Stimulated activated CD8-positive, alpha-beta memory T cell treated with anti-CD3 and anti-CD28 coated beads, Interleukin-4, amount 100 ng/mL, for 48 hours (primary cell): ENCODE data around the gene SLC22A23.

Experiments used
- DNase-seq: peaks from one replicate; pipeline ENCODE4 v3.0.0-alpha.2; 2020

Gene SLC22A23

DNA sequence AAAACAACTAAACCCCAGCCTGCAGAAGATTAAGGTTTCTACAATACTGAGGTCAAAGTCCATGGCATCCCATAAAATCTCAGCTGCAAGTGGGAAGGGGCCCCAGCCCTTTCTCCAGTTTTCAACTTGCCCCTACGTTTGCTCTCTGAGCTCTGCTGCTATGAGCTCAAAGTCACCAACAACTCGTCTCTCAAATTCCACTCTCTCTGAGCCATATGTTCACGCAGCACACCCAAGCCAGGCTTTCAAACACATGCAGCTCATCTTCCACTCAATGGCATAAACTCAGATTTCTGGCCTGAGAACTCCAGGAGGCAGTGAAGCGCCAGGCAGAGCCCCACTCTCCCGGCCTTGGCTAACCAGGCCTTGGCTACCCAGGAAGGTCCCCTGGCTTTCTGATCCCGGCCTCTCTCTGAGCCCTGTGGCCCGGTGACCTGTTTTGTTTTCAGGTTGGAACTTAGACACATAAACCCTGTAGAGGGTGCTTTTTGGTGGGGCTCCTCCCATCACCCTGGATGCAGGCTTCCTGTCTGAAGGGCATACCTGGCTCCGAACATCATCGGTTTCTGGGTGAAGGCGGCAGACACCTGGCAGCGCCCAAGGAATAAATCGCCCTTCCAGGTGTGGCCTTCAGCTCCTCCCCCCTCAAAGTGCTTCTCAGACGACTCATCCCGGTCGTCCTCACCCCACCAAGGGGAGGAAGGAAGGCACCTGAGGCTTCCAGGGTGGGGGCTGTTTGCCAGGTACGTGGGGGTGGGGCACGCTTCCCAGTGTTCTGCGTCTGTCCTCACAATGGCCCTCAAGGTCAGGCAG is 12.4 kb downstream of the SLC22A23 start:
- no peak for DNase-seq

DNA sequence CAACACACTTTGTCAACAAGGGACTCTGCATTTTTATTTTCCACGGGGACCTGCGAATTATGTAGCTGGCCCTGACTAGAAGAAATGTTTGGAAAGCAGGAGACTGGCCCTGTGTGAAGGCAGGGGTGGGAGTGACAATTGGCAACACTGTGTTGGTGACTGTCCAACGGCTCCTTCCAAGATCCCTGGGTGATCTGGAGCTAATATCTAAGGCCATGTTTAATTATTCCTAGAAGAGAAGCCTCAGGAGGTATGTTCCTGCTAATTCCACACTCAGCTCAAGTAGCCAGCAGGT is 13.7 kb downstream of the SLC22A23 start:
- DNase-seq: no peak

DNA sequence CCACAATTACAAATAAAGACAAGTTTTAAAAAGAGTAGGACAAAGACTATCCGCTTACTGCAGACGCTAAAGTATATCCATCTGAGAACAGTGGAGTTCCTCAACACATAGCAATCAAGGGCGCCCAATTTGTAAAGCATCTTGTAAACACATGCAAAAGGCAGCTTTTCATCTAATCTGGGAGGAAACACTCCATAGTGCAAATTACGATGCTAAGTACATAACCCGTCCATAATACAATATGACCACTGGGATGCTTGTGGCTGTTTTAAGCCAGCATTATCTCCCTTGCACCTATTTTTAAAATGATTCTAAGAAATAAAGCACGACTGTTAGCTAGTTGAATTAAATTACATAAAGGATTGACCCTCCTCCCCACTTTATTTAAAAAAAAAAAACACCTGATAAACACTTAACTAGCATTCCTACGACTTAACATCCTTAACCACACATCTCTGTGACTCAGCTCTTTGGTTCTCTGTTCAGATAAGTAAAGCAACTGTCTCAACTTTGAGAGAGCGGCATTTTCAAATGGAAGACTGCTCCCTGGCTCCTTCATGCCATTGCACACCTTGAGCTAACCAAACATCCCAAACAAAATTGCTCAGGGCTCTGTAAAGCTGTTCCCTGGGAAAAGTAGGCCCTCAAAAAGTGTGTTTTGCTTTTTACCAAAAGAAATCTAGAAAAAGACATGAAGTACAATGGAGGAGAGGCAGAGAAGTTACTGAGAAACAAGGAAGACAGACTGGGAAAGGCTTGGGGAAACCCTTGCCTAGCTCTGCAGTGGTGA is 14.2 kb downstream of the SLC22A23 start:
- DNase-seq: no peak

DNA sequence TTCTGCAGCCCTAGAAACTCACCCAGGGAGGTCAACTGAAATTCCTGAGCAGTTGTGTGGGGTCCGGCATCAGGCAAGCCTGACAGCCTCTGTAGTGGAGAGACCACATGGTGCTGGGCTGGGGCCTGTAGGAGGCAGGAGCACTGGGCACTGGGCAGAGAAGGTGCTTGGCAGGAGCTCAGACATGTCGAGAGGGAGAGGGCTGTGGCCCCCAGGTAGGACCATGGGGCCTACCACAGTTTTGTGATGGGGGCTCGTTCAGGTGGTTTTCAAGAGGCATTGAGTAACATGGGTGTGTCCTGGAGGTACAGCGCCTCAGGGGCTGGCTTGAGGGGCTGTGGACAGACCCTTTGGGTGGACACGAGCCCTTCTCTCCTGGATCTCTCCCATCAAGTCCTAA is 15.9 kb downstream of the SLC22A23 start:
- DNase-seq: no peak

DNA sequence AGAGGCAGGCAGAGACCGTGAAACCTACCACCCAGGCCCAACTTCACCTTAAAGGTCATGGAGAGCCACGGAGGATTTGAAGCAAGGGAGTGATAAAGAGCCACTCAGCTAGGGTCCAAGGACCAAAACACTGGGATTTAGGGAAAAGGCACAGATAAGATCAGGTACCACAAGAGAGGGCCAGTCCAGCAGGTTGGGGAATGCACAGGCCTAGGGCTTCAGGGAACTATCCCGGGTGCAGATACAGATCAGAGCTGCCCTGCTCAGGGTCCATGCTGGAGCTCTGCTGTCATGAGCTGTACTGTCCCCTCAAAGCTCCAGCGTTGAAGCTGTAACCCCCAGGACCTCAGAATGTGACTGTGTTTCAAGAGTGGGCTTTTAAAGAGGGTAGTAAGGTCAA is 16.9 kb downstream of the SLC22A23 start:
- DNase-seq: no peak

DNA sequence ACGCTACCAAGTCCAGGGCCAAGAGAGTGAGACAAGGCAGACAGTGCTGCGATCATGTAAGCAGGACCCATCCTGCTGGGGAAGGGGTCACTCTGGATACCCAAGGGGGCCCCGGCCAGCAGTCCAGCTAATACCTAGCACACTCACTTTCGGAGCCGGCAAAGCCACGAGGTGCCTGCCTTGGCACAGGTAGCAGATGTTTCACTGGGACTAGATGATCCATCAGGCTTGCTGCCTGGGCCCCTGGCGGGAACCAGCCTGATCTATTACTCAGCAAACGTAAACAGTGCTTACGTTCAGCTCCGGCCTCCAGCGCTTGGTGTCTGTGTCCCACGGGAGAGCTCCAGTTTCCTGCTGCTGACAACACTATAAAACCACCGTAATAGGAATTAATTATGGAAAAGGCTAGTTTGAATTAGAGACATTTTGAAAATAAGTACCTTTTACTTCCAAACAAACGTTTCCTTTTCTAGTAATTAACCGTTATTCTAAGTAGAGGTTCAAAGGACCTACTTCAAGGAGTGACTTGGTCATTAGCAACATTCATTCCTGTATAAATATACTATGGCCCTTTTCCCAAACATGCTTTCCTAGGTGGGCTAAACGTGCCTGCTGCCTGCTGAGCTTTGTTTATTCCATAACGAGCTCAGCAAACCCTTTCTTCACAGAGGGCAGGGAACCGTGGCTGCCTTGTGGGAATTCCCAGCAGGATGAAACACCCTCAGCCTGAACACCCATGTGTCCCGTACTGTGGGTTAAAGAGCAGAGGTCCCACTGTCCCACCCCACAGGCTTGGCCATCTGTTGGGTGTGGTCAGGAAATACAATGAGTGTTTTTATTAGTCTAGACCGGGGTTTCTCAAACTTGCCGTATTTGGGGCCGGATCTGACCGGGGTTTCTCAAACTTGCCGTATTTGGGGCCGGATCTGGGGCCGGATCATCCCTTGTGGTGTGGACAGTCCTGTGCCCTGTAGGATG is 18.4 kb downstream of the SLC22A23 start:
- DNase-seq: no peak

DNA sequence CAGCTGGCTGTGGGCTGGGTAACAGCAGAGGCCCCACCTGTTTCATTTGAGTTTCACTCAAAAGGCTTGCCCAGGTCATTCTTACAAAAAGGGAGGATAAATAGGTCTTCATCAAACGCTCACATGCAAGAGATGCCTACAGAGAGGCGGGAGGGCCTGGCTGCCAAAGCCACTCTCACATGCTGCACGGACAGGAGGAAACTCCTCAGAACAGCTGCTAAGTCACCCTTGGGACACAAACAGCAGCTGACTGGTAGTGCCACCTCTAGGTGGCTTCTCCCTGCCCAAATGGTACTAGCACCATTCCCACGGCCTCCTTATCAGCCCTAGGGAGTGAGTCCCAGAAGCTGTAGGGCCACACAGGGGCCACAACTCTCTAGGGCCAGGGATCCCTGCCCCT is 23.8 kb downstream of the SLC22A23 start:
- DNase-seq: no peak

DNA sequence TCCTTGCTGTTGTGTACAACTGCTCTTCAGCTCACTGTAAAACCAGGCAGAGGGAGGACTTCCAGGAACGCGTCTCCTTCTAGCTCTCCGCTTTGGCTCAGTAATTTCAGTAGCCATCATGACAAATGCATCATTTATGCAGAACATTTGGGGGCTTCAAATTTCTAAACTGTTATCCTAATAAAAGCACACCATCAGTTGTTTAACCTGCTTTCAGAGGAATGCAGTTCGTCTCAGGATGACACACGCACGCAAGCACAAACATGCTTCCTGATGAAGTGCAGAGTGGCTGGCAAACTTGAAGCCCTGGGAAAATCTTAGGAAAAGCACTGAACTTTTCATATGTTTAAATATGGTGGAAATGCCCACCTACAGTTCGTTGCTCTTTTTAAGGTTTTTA is 24.4 kb downstream of the SLC22A23 start:
- DNase-seq: no peak

DNA sequence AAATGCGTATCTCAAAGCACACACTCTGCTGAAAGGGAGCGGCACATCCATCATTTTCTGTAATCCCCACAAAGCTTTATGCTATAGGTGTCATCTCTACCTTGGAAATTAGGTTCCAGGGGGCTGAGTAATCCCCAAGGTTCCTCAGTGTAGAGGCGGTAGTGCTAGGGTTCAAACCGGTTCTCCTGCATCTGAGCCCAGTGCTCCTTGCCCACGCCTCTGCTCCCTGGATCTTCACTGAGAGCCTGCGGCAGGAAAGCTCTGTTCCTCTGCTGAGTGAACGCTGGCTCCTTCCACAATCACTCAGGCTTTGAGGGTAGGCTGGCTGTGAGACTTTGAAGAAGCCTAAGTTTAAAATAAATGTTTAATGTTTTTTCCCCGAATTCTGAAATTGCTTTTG is 24.9 kb downstream of the SLC22A23 start:
- no peak for DNase-seq

DNA sequence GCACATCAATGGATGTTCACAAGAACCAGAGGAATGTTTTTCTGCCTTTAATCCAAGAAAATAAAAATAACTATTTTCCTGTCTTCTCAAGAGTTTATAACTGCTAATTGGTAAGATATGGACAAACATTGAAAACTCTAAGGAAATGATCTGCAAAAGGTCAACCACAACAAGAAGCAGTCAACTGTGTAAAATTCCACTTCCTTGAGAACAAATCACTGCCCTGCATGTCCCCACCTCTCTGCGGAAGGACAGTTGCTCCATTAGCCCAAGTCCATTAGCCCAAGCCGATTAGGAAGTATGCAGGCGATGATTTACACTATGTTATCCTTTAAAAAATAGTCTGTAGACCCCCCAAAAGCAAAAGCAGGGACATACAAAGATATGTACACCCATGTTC is 27.6 kb downstream of the SLC22A23 start:
- DNase-seq: no peak

DNA sequence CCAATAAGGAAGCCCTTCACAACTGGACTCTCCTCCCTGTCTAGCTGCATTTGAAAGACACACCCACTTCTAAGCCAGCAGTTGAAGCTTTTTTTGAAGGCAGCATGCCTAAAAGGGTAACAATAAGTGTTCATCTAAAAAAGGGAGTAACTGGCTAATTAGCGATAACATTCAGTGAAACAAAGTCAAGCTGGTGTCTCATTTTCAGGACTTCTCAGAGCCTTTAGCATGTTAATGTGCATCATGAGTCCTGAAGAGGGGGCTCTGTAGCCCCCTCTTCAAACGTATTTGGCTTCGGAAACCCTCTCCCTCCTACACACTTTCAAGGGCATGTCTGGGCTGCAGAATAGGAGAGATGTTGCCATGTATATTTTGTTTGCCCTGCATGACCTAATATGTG is 28.1 kb downstream of the SLC22A23 start:
- no peak for DNase-seq

DNA sequence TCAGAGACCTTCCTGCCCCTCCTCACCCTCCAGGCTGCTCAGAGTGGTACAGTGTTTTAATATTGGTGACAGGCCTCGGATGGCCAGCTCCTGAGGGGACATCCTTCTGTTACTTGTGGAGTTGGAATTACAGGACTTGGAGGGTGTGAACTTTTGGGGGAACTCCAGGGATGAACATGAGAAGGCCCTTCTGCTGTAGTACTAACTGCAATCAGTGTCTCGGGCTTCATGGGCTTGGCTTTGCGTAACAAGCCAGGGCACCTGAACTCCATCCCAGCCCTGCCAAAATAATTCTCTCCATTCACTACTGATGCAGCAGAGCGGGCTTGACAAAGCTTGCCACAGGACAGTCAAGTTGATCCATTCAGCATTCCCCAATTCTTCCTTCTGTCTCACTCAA is 28.6 kb downstream of the SLC22A23 start:
- DNase-seq: no peak

DNA sequence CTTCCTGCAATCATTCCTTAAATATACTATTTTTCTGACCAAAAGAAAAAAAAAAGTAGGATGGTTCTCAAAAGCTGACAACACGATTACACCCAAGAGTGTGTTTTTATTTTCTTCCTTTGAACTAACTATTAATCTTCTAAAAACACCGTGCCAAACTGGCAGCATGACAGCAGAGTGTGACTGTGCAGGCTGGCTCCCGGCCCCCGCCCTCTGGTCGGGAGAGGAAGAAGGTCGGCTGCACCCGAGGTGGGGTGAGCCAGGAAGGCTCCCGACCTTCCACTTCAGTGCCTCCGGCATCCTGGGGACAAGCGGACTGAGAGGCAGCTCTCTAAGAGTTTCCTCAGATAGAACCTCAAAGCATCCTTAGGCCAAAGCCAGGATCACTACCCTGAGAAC is 29.2 kb downstream of the SLC22A23 start:
- DNase-seq: no peak

DNA sequence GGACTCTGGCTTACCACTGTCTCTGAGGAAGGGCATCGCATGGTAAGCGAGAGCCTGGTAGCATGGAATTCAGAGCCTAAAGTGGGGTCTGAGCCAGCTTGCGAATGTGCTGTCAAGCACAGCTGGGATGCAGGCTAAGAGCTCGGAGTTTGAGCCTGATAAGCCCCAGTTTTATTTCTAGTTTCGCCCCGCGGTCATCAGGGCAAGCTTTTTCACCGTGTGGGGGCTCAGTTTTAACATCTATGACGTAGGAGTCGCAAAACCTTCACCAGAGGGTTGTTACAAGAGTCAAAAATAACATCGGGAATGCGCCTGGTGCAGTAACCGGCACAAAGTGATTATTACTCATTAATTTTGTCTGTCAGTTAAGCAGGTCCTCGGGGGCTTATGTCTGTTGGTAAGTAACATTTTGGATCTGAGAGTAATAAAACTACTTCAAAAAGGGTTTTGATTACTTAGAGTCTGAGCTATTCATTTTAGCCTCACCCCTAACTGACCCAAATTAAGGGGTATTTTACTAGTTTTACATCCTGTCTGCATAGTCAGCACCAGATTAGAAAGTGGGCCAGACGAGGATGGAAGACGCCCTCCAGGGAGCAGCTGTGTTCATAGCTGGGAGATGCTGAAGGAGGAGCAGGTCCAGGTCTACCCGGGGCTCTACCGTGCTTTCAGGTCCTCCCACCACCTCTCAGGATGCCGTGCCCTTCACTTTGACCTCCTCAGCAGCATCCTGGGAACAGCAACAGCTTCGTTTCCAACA is 29.7 kb downstream of the SLC22A23 start:
- DNase-seq: no peak

DNA sequence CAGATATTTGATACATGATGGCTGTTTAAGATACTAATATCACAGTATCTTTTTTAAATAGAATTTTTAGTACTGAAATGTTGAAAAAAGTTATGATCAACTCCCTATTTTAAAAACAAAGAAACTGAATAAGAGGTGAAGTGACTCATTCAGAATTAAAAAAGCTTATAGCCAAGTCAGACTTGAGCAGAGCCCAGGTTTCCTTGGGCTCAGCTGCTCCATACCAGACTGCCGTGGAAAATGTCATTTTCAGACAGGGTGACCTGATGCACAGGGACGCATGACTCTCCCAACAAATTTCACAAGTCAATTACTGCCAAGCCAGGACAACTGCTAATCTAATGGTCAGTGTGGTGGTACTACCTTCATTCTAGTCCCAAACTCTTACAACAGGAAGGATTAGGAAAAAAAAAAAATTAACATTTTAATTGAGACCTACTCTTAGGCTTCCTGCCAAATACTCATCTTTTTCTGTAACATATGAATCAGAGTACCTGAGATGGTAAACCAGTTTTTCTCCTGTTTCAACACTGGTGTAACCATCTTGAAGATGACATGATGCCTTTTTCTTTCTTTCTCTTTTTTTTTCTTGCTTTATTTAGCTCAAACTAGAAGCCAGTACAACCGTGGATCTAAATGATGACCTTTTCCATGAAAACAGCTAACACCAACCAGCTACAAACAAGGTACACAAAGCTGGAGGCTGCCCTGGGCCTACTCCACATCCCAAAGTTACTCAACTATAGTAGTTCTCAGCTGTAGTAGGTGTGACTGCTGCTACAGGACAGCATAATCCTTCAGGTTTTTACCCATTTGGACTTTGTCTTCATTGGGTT is 30.5 kb downstream of the SLC22A23 start:
- no peak for DNase-seq

DNA sequence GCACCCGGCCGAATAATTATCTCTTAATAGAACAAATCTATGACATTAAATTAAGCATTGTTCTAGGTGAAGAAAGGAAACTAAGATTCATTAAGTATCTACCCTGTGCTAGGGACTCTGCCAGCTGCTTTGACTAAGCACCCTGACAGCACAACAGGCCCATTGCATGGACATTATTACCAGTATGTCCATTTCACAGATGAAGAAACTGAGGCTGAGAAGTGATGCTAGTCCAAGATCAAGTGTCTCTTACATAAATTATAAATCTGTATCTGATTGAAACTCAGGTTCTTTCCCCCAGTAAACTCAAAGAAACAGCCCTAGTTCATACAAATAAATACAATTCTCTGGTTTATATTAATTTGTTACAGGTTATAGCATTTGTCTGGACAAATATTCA is 31.3 kb downstream of the SLC22A23 start:
- no peak for DNase-seq

DNA sequence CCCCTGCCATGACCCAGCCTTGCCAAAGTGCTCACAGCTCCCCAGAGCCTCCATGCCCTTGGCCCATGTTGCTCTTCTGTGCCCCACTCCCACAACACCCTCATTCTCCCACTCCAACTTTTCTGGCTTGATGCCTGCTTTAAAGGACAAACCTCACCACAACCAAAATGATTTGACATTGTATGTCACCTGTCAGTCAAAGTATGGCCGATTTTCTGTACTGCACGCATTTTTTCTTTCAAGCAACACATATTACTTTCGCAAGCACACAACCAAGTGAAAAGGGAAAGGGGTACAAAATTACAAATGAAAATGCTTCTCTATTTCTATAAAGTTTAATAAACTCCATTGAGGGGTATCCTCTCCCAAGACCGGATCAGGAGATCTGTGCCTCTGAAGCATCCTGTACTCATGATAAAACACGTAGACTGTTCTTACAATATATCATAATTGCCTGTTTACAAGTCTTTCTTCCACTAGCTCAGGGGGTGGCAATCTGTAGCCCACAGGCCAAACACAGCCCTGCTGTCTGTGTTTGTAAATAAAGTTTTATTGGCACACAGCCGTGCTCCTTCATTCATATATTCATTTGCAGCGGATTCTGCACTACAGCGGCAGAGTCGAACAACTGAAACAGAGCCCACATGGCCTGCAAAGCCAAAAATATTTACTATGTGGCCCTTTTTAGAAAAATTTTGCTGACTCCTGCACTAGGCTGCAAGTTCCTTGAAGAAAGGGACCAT is 32.5 kb downstream of the SLC22A23 start:
- no peak for DNase-seq

DNA sequence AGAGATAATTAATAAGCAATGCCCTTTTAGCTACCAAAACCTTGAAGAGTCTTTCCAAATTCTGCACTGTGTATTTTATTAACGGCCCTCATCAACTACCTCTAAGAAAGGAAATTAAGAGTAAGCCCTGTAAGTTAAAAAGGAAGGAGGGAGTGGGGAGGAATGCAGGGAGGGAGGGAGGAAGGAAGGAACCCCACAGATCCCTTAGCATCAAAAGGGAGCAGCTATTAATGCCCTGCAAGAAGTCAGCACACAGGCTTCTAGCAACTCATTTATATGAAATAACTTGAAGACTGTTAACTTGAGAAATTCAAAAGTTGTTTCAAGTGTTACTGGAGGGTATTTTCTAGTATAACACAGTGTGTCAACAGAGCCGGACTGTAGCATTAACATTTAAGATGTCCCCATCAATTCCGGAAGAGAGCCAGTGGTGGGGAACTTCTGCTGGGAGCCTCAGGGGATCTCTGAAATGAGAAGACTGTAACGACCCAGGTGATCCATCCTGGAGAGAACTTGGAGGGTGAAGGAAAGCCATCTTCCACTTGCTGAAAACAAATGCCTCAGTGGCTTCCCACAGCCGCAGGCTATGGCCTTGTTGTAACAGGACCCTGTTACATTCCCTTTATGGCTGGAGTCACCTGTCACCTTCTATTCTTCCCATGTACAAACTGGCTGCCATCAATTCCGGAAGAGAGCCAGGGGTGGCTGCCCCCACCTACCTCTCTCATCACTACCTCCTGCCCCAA is 33.2 kb downstream of the SLC22A23 start:
- DNase-seq: no peak

DNA sequence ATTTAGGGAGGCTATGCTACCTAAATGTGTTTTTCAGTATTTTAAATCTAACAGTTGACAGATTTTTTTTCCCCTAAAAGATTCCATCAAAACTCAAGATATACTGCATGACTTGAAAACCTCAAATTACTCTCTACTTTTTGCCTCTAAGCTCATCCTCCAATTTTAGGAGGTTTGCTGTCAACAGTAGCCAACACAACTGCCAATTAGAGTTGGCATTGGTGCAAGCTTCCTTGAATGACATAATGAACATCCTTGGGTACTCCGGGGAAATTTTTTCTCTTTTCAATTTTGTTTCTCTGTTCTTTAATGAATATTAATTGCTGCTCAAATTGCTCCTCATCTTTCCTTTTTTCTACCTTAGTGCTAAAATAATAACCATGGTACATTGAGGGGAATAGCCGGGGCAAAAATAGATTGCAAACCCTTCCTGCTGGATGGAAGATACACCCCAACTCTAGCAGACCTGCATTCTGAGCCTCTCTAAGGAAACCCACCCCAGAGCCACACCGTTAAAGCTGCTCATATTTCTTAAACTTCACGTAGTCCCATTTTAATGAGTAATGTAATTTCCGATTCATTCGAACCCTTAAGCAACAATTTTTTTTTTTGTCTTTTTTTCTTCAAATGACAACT is 34.3 kb downstream of the SLC22A23 start:
- no peak for DNase-seq
